ENCODE results near the gene IQCH.

The IQCH gene

GRCh38 chr15:67340630-67341029 is 86.0 kb downstream of the IQCH start:
- H3K27ac ChIP-seq: no peak overlapping the region
- TF ChIP-seq CTCF (conservative IDR thresholded peaks at IDR 0.05): no peak
- no peak for TF ChIP-seq ZFX (IDR thresholded peaks at IDR 0.05)

DNA sequence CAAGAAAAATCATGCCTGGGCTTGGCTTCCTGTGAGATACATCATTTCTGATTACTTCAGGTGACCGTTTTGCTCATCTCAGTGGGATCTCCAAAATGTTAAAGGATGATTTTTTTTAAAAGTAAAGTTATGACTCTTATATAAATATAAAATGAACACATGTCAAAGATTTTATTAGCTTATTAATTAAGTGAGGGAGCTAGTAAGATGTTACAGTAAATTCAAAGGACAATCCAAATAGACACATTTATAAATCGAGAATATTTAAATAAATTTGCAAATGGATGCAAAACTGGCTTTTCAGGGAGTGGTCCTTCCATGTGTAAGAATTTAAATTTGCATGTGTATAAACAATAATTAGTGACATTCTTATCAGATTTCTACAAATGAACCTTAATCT is 87.0 kb downstream of the IQCH start:
- no peak overlapping the region for H3K27ac ChIP-seq
- TF ChIP-seq CTCF (conservative IDR thresholded peaks at IDR 0.05) (no peak), ZFX (IDR thresholded peaks at IDR 0.05) (no peak)

- no peak for TF ChIP-seq CTCF (conservative IDR thresholded peaks at IDR 0.05)
- TF ChIP-seq ZFX (IDR thresholded peaks at IDR 0.05): no peak
- H3K27ac ChIP-seq: no peak overlapping the region
These were observed 88.6 kb downstream of the IQCH start for GRCh38 chr15:67343206-67343605.

DNA sequence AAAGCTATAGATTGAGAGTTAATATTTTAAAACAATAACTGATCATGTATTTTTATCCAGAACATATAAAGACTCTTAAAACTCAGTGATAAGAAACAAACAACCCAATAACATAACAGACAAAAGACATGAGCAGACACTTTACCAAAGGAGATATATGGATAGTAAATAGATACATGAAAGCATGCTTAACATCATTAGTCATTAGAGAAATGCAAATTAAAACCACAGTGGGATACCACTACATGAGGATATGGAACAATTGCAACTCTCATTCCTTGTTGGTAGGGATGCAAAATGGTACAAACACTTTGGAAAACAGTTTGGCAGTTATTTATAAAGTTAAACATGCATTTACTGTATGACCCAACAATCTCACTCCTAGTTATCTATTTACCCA is 95.0 kb downstream of the IQCH start:
- H3K27ac ChIP-seq: no peak overlapping the region
- no peak for TF ChIP-seq ZFX (IDR thresholded peaks at IDR 0.05)
- no peak for TF ChIP-seq CTCF (conservative IDR thresholded peaks at IDR 0.05)

DNA sequence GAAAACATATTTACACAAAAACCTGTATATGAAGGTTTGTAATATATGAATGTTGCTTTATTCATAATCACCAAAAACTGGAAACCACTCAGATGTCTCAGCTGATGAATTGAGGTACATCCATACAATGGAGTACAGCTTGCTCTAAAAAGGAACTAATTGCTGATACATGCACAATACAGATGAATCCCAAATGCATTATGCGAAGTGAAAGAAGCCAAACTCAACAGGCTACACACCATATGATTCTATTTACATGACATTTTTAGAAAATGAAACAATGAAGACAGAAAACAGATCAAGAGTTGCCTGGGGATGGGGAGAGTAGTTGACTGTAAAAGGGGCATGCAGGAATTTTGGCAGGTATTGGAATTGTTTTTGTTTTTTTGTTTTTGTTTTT is 95.5 kb downstream of the IQCH start:
- no peak overlapping the region for H3K27ac ChIP-seq
- no peak for TF ChIP-seq CTCF (conservative IDR thresholded peaks at IDR 0.05)
- no peak for TF ChIP-seq ZFX (IDR thresholded peaks at IDR 0.05)

- no peak overlapping the region for H3K27ac ChIP-seq
- TF ChIP-seq ZFX (IDR thresholded peaks at IDR 0.05) (no peak), CTCF (conservative IDR thresholded peaks at IDR 0.05) (no peak)
These were observed 103.8 kb downstream of the IQCH start for GRCh38 chr15:67358391-67358790.

DNA sequence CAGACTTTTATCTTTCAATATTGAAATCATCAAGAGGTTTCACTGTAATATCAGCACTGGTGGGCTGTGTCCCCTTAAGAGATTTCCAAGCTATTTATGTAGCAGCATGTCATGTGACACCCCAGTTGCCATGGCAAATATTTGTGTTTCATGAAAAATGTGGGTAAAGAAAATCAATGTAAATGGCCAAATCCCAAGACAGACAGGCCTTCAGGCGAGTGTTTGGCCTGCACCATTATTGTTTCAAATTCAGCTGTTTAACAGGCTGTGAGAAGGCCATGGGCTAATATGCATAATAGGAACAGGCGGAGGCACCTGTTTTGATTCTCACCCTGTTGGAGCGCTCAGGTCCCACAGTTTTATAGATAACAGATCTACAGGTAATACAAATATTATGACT is 104.2 kb downstream of the IQCH start:
- no peak for TF ChIP-seq CTCF (conservative IDR thresholded peaks at IDR 0.05)
- no peak for TF ChIP-seq ZFX (IDR thresholded peaks at IDR 0.05)
- H3K27ac ChIP-seq: no peak overlapping the region
